Activated T-cell treated with anti-CD3 and anti-CD28 coated beads for 48 hours (primary cell): Measurements from ENCODE around the gene SPR.

ENCODE experiments used
- DNase-seq: peaks from one replicate; pipeline ENCODE4 v3.0.0-alpha.2; 2020; ENCODE audit warnings: low read depth

The SPR gene

DNA sequence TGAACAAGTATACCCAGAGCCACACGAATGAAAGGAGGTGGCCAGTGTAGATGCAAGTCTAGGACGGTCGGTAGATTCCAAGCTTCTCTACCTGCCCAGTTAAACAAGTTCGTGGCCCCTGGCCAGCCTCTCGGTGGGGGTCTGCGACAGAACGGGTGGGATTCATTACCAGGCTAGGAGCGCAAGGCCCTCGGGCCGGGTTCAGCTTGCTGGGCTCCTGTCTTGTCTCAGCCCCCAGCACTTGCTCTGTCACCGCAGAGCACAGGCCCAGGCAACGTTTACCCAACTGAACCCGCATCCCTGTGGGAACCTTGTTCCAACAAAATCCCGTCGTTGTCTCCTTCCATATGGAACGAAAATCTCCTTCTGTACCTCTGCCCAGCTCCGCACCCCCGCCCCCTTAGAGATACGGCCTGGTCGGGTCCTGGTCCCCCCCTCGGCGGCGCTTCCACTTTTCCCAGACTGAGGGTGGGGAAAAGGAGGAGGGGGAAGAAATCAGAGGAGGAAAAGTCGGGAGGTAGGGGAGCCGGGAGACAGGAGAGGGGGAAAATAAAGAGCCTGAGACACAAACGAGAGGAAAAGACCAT is 28.2 kb downstream of the SPR start:
- DNase-seq = no peak

DNA sequence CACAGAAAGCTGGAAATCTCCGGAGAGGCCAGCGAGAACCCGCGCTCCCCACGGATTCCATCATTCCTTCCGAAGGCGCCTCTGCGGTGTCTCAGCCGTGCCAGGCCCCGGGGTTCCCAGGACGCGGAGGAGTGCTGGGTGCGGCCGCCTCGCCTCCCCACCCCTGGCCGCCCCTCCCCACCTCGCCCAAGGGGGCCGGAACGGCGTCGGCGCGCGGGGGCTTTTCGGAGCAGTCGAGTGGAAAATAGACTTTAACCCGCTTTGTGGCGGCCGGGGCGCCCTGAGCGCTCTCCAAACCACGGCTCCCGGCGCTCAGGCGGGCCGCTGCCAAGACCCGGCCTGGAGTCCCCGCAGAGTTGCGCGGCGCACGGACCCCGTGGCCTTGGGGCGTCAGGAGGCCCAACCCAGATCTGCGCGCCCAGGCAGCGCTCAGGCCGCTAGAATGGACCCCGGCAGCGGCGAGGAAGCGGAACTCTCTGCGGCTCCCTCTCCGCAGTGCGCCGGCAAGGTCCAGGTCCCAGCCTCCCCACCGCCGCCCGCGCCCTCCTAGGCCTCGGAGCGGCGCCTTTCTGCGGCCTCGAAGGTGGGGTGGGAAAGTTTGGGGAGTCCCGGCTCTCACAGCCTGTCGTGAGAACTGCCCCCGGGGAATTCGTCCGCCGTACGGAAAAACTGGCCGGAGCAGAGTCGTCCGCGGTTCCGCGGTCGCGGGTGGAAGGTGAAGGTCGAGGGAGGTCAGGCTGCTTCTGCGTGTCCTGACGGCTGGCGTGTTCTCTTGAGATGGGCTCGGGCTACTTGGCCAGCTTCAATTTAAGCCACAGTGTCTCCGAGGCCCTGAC is 28.9 kb downstream of the SPR start:
- DNase-seq = peak; percentile 41

- no peak for DNase-seq
These were observed 29.5 kb downstream of the SPR start for GRCh38 chr2:72916743-72917137.

GRCh38 chr2:72917138-72917876 is 30.1 kb downstream of the SPR start, which contains the start of gene EMX1:
TSS of gene EMX1 (plus strand) at chr2:72917519. CDS start at chr2:72917853, 334 bp downstream.
- DNase-seq = peak; percentile 51

DNA sequence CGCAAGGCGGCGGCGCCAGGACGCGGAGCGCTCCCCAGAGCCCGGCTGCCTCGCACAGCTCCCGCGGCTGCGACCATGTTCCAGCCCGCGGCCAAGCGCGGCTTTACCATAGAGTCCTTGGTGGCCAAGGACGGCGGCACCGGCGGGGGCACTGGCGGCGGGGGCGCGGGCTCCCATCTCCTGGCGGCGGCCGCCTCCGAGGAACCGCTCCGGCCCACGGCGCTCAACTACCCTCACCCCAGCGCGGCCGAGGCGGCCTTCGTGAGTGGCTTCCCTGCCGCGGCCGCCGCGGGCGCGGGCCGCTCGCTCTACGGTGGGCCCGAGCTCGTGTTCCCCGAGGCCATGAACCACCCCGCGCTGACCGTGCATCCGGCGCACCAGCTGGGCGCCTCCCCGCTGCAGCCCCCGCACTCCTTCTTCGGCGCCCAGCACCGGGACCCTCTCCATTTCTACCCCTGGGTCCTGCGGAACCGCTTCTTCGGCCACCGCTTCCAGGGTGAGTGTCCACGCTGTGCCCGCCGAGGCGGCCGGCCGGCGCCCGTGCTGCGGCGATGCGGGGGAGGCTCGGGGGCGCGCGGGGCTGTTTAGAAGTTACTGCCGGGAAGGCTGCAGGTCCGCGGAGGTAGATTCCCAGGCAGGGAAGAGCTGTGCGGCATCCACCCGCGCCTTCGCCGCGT is 30.8 kb downstream of the SPR start:
- no peak for DNase-seq

GRCh38 chr2:72919414-72920317 is 32.5 kb downstream of the SPR start:
- no peak for DNase-seq

DNA sequence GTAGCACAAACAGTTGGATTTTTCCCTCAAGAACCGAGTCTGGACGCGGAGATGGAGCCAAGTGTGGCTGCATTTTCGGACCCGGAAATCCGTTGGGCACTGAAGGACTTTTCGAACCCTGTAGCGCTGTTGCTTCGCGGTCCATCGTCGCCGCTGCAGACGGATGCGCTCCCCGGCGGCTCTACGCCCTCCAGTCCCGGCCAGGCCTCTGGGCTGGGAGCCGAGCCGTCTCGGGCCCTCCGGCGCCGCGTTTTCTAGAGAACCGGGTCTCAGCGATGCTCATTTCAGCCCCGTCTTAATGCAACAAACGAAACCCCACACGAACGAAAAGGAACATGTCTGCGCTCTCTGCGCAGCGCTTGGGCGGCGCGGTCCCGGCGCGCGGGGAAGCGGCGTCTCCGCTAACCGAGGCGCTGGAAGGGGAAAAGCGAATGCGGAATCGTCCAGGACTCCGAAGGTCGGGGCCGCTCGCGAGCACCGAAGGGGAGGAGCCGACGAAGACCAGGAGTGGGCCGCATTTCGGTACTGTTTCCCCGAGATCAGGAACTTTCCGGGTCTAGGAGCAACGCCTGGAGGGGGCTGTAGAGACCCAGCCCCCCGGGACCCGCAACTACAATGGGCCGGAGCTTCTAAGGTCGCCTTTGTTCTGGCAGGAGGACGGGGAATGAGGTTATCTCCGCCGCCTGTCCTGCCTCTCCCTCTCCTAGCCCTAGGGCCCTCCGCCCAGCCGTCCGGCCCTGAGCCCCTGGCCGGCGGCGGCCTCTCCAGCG is 33.3 kb downstream of the SPR start:
- no peak for DNase-seq

GRCh38 chr2:72921088-72921851 is 34.1 kb downstream of the SPR start:
- DNase-seq = no peak

DNA sequence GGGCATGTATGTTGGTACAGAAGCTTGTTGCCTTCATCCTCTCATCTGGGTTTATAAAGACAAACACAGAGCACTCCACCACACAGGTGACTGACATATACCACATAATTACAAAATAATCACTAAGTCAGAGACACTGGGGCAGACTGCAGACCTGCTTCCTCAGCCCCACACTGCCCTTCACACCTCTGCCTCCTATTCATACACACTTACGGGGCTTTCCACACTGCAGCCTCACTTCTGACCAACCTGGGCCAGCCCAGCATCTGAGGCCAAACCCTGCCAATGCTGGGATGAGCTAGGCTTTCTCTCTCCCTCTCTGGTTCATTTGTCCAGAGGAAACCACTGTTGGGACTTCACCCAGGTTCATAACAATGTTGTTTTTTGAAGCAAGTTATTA is 34.6 kb downstream of the SPR start:
- no peak for DNase-seq

- no peak for DNase-seq
These were observed 36.7 kb downstream of the SPR start for GRCh38 chr2:72923833-72924352.

DNA sequence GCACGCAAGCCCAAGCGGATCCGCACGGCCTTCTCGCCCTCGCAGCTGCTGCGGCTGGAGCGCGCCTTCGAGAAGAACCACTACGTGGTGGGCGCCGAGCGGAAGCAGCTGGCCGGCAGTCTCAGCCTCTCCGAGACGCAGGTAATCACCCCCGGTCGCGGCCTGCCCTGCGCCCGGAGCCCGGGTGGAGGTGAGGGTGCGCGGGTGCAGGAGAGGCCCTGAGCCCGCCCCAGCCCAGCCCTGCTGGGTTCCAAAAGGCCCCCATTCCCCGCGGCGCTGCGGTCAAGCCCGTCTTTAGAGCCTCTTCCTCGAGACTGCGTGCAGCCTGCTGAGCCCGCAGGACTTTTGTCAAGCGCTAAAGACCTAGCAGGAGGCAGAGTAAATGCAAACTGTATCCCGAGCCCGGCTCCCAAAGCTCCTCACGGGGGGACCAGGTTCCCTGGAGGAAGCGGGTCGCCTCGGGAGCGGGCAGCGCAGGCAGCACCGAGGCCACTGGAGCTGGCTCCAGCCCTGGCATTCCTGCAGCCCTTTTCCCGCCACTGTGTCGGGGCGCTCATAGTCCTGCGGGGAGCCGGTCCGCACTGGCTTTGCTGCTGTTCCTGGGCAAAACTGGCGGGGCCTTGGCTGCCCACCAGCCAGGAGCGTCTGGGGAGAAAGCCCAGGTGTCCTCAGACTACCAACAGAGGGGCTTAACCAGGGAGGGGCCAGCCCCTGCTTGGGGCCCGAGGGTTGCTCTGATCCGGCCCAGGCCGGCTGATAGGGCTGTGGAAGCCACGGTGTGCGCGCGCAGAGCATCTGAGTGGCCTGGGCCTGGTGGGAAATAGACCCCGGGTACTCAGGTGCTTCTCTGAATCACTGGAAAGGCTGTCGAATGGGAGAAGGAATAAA is 37.4 kb downstream of the SPR start:
- DNase-seq = no peak

DNA sequence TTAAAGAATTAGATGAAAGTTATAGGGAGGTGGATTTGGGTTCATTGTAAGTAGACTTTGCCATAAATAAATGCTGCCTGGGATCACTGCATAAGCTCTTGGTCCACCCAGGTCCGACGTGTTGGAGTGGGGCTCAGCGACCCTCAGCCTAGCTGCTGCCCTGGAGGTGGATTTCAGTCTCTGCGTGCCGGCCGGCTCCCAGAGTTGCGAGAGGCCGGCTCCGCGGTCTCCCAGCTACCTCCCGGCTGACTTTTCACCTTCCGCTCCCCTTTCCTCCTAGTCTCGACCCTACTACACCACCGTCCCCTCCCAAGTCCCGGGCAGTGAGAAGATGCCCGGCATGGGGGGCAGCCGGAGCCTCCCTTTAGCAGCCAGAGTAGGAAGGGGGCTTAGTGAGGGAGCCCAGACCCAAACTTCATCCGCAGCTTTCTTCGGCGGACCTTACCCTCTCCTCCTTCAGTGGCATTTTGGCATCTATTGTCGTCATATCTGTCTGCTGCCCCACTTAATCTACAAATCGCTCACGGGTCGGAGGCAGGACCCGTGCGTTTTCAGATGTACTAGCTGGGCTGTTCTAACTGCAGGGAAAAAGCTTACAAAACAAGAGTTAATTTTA is 38.2 kb downstream of the SPR start:
- DNase-seq = no peak

GRCh38 chr2:72926368-72926767 is 39.2 kb downstream of the SPR start:
- DNase-seq = no peak

- no peak for DNase-seq
These were observed 39.7 kb downstream of the SPR start for GRCh38 chr2:72926811-72927465.

DNA sequence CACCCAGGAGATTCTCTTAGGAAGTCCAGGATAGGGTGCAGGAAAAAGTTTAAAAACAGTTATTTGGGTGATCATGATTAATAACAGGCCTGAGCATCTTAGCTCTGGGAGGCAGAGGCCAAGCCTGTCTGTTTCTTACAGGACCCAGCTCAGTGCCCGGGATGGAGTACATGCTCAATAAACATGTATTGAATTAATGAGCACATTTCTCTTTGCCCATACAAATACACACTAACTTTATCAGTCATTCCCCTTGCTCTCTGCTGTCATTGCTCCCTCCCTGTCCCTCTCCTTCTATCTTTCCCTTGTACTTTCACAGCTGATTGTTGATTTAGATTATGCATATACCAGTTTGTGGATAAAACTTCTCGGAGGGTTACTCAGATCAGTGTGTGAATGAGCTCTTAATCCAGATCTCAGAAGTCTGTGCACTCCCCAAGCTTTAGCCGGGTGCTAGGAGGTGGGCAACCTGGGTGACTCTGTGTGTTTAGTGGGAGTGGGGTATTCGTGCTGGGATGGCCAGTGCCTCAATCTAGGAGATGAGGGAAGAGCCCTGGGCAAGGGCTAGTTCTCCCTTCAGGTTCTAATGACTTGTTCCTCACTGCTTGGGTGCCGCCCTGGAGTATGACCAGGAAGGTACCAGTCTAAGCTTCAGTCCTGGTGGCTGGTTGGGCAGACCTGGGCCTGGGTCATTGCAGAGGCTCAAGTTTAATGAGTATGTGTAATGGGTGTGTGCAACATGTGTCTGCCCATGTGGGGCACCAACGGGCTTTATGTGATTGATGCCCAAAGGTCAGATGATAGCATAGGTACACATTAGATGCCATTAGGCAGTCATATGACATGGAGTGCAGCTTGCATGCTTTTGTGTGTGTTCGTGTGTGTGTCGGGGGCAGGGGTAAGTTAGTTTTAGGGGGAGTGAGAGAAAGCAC is 40.7 kb downstream of the SPR start:
- no peak for DNase-seq

DNA sequence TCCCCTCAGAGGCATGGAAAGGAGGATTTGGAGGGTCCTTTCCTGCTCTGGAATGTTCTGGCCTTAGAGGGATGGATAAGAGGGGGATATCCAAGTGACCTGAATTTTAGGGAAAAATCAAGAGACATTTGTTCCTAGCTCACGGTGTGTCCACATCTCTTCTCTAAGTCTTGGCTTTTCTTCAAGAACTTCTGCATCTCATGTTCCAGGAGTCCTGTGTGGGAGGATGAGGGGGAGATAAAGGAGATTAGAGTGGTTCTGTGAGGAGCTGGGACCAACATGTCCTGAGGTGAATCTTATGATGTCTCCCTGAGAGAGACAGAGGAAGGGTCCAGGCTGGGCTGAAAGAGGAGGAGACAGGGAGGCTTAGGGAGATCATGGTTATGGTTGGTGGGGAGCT is 41.8 kb downstream of the SPR start:
- DNase-seq = no peak
